T-helper 1 cell (primary cell): ENCODE measurements around the gene ADAMTS17.
A peak's percentile ranks its signal among the peaks of the same experiment; 100 is the strongest.

Experiments
- DNase-seq, 5 donors: peaks; one replicate each; pipeline ENCODE4 v3.0.0-alpha.2; 2012 to 2020

ADAMTS17 gene

DNA sequence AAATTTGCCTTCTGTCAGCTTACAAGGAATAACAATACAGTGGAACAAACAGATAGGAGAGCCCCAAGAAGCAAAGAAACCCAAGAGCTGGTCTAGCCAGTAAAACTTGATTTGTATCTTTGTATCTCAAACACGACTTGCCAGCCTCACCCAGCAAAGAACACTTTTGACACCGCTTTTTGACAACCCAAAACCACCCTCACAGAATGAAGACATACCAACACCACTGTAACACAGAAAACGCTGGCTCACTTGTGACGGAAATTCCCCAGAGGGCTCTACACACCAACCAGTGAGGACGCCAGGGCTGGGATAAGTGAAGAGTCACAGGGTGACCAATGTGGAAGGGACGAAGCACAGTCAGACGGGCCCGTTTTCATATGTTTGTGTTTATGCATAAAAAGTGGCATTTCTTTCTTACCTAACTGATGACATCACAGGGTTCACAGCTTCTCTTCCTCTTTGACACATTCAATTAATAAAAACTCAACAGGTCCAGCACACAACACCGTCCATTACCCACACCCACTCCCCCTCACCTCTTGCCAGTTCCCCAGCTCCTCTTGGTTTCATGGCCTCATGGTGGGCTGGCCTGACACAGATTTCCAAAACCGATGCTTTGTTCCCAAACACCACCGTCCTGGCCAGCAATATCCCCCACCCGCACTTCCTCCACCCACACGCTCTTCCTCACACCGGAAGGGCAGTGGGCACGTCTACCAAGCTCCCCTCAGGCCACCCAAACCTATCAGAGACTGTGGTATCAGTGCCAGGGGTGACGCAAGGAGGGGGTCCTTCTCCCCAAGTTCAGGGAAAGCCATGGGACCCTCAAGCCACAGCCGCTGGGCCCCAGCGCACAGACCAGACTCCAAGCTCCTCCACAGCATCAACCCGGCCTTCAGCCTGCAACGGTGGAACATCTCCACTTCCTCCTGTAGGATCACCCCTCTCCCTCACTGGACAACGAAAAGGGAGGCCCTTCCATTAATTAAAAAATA is 94.2 kb downstream of the ADAMTS17 start:
- DNase-seq, result no peak

DNA sequence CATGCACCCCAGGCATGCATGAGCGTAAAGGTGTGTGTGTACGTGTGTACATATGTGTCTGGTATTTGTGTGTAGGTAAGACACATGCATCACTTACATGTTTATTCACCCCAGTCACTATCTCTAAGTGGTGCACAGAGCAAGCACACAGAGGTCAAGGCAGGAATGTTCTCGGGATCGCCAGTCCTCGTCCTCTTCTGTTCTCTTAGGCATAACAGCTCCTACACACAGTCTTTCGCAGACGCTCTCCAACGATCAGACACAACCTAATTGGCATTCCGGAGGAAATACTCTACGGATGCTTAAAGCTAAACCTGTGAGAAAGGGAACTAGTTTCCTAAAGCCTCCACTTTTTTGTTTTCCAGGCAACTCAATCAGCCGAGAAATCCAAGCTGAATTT is 95.9 kb downstream of the ADAMTS17 start:
- DNase-seq, result no peak

DNA sequence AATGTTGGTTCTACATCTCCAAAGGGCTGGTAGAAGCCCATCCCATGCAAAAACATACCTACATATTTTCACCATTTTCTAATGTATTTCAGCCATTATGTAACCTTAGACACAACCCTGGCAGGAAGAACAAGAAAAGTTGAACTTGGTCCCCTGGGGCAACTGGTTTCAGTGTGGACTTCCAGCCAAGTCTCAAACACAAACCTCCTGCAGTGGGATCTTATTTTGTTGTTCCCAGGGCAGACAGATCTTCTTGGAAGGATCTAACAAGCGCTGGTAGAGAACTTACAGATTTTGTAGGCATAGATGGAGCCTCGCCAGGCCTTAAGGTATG is 96.3 kb downstream of the ADAMTS17 start:
- DNase-seq, result no peak

DNA sequence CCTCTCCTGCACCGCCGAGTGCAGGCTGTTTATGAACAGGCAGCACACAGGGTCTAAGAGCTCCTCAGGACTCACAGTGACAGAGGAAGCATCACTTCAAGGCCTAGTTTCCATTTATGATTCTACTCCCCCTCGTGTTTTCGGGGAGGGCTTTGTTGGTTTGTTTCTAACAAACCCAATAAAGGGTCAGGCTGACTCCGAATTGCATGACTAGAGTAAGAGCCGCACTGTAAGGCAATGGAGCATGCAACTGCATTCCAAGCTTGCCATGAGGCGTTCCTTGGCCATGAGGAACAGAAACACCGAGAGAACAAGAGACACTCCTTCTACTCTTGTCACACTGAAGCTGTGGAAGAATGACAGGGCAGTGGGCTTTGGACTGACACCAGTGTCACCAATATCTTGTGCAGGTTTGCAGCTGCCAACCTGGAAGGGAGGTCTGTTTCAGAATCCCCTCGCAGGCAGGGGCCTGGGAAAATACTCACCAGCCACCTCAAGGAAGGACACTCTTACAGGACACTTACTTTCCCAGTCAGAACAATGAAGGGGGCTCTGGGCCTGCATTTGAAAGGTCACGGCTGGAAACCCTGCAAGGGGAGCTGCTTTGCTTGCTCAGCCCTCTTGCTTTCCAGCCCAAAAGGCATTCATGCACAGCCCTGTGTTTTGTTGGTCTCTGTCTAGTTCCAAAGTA is 96.8 kb downstream of the ADAMTS17 start:
- no peak for DNase-seq

DNA sequence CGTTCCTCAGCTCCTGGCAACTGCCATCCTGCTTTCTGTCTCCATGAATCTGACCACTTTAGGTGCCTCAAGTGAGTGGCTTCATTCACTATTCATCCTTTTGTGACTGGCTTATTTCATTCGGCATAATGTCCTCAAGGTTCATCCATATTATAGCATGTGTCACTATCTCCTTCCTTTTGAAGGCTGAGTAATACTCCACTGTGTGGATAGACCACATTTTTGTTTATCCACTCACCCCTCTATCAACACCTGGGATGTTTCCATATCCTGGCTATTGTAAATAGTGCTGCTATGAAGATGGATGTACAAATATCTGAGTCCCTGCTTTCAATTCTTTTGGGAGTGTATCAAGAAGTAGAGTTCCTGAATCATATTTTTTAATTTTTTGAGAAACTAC is 98.8 kb downstream of the ADAMTS17 start:
- no peak for DNase-seq

DNA sequence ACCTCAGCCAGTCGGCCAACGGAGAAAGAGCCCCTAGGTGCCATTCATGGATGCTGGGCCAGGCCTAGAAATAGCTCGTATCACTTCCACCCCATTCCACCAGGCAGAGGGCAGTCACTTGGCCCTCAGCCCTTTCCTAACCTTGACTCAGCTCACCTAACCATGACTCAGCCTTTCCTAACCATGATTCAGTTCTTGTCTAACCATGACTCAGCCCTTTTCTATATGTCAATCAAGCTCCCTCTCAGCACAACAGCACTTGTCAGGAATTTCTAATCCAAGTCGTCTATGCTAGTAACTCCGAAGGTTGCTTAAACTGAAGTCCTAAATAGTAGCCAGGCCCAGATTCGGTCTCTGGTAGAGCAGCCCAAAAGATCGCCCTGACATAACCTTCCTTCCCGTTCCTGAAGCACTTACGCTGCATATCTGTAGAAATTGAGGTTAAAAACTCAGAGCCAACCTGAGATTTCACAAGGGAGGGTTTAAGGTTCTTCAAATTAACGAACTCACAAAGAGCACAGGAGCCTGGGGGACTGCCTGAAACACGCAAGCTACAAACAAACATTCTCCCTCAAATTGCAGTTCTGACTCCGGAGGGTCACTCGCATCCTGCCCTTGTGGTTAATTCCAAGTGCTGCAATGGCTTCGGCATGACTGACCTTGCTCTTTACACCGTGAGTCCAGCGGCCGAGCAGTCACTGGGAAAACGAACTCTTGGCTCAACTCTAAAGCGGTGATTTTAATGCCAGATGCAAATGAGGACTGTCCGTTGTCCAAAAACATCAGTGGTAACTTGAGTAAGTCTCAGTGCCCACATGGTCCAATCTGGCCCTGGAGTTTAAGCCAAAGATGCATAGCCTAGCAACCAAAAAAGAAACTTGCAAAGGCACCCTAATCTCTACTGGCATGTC is 99.9 kb downstream of the ADAMTS17 start:
- DNase-seq, result no peak

DNA sequence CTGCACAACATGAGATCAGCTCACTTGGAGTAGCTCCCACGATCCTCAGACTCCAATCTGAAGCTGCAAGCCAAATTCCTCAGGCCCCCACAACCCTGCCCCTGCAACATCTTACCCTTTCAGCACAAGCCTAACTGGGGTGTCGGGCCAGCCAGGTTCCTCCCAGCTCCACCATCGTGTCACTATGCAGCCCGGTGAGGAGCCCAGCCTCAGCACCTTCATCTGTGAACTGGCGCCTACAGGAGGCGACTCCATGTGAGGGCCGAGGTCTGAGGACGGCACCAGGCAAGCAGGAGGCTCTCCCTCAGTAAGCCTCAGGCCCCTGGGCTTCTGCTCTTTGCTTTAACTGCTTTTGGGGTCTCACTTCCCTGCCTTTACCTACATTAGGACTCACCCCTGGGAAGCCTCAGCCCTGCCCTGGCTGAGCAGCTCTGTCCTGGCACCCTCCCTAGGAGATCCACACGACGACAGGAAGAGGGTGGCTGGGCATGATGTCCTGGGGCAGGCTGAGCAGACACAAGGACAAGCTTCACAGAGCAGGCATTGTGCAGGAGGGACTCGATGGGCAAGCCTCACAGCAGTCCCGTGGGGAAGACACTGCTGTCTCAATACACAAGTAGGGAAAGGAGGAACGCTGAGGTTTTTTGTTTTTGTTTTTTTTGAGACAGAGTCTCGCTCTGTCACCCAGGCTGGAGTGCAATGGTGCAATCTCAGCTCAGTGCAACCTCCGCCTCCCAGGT is 104.6 kb downstream of the ADAMTS17 start:
- DNase-seq, result no peak

DNA sequence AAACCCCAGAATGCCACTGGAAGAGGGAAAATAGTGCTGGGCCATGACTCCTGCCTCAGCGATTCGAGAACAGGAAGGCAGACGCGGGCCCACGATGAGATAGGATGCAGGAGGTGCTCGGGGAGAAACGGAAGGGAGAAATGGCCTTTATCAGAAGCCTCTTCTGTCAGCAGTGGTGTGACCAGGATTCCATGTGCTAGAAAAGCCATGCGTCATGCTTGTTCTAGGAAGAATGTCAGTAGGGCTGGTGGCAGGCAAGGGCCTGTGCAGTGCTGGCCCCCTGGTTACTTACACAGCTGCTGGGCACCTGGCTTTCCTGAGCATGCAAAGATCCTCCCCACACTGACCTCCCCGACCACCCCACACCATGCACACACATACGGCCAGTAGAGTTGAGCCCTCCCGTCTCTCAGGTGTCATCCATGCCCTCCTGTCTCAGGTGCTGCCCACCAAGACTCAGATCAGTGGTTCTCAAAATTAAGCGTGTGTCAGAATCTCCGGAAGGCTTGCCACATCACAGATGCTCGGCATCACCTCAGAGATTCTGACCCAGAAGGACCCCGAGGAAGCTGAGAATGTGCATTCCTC is 106.7 kb downstream of the ADAMTS17 start:
- DNase-seq, result no peak

DNA sequence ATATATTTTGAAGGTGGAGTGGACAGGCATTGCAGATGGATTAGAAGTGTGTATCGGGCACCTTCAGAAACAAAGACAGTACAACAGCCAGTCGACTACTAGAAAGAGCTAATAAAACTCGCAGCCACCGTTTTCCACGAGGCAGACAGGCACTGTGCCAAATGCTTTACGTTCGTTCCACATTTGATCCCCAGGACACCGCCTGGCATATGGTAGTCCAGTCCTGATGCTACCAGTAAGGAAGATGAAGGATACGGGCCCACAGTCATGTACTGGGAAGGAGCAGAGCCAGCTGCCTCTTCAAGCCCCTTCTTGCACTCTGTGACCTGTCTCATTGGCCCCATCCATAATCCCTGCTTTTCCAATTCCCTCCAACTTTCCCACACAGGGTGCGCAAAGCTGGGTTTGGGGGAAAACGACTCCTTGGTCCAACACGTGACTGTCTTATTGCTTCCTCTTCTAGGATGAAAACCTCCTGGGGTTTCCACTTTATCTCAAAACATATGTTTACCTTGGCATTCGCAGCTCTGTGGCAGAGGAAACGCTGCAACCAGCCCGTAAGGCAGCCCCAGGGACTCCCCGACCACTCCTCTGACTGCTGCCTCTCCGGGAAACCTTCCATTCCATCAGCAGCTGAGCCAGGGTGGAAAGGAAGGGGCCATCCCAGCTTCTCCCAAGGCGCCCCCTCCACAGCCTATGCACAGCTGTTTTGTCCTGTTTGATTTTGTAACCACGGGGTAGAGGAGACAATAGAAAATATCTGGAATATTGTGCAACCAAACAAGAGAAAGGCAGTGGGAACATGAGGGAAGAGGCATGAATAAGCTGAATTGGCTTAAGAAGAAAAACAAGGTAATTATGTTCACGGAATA is 107.4 kb downstream of the ADAMTS17 start:
- DNase-seq, result no peak

DNA sequence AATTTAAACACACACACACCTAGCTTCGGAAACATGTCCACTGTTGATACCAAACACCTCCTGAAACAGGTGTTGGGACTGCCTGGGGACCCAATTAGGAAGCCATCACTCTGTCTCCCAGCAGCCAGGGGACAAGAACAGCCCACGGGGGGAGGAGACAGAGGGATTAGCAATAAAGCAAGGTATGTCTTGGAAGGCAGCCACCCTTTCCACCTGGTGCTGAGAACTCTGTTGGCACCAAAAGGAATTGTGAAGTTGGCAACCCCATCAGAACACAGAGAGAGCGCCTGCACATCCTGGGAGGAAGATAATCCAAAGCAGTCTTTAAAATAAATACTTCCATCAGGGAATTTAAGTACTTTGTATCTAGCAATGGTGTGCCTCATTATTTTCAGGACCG is 111.0 kb downstream of the ADAMTS17 start:
- no peak for DNase-seq

DNA sequence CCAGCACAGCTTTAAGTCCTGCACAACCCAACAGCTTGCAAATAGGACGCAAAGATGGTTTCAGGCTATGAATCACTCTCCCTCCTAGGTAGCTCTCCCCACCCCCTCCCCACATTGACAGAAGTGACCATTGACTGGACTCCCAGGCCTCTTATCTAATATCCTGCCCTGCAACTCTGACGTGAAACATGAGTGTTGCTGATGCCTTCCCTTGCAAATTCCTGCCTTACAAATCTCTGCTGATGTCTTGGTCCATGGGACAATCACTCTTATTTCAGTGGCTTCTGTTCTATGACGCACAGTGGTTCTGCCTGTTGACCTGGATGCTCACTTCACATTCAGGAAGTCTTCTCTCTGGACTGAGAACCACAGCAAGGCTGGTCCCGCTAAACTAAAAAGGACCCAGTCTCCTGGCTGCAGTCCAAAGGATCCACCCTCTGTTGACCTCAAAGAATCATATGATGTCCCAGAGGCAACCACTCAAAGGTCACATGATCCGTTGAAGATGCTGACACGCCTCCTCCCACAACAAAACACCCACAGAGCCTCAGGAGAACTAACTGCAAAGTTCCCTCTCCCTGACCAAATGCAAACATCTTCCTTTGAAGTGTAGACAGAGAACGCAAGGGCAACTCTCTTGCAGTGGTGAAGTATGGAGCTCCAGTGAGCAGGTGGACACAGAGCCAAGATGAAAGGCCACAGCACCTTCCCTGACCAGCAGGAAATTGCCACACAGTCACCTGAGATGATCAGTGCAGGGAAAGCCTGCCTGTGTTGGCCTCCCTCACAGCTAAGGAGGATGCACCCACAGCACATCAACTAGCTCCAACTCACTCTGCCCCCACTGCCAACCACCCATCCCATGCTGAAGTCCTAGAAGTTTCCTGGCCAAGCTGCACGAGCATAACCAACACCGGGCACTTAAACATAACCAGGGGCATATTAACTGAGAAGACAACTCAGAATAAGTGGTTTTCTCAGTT is 112.3 kb downstream of the ADAMTS17 start:
- DNase-seq, result peak in 1 of 5 donors; percentile 34

DNA sequence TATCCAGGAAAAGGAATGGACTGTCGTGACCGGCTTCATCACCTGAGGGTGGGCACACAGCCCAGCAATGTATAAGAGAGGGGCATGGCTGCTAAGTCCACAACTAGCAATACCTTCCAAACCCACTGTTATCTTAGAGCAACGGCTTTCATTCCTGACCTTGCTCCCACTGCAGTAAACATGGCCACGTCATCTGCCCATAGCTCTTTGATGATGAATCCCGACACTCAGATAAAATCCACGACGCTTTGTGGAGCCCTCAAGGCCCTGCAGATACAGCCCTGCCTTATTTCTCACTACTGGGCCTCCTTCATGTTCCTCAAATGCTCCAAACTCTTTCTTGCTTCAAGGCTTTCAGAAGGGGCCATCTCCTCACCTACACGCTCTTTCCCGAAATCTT is 114.0 kb downstream of the ADAMTS17 start:
- DNase-seq, result no peak

DNA sequence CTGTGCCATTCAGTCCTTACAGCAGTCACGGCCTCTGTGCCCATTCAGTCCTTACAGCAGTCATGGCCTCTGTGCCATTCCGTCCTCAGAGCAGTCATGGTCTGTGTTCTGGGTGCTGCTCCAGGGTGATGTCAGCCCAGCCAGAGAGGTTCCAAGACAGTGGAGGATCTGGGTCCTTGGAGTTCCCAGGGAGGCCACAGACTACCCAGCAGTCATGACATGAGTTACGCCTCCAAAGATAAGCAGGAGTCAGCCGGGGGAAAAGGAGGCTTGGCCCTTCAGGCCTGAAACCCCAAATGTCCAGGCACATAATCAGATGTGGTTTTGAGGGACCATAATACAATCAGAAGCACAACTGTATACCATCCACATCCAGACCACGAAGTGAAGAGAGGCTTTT is 115.7 kb downstream of the ADAMTS17 start:
- no peak for DNase-seq

DNA sequence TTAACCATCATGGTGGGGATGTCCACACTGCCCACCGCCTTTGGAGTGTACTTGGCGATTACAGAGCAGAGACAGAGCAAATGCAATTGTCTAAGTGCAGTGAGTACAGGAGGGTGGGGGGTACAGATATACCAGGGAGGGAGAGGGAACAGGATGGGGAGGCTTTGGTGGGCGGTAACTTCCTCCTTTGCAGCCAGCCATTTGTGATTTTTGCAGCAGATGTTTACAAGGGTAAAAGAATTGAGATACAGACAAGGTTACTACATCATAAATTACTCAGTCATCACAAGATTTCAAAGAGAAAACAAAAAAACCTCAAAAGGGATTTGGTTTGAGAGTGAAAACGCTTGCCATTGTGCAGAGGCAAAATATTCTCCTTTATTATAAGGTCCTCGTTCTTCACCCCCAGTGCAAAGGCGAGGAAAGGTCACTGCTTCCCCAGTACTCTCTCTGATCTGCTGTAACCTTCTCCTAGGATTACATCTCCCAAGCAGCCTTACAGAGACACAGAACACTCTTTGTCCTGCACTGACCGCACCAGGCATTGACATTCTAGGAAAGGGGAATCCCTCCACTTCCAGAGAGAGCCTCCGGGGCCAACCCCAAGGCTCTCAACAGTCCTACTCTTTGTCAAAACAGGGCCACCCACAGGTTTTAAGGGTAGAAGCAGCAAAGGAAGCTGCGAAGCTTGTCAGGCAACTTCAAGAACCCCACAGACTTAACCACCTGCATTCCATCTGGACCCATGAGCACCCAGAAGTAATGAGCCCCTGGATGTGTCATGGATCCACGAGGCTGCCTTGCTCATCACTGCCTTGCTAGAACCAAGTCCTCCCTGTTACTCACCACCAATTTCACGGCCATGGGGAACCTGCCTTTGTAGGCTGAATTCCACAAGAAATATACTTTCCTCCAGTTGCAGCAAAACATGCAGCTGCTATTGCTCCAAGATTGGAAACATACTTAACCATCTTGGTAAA is 117.3 kb downstream of the ADAMTS17 start:
- DNase-seq, result no peak

DNA sequence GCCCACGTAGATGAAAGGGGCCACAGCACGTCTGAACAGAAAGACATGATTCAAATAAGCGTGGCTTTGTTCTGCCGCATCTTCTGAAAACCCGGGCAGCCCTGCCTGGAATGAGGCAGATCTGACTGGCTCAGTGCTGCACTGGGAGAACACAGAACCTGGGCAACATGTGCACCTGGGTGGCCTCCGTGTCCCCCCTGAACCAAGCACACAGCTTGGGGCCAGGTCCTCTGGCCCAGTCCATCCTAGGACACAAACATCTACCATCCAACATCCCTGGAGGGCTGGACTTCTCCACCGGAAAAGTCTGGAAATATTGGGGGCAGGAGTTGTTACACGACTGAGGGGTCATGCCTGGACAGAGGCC is 119.4 kb downstream of the ADAMTS17 start:
- DNase-seq, result no peak

DNA sequence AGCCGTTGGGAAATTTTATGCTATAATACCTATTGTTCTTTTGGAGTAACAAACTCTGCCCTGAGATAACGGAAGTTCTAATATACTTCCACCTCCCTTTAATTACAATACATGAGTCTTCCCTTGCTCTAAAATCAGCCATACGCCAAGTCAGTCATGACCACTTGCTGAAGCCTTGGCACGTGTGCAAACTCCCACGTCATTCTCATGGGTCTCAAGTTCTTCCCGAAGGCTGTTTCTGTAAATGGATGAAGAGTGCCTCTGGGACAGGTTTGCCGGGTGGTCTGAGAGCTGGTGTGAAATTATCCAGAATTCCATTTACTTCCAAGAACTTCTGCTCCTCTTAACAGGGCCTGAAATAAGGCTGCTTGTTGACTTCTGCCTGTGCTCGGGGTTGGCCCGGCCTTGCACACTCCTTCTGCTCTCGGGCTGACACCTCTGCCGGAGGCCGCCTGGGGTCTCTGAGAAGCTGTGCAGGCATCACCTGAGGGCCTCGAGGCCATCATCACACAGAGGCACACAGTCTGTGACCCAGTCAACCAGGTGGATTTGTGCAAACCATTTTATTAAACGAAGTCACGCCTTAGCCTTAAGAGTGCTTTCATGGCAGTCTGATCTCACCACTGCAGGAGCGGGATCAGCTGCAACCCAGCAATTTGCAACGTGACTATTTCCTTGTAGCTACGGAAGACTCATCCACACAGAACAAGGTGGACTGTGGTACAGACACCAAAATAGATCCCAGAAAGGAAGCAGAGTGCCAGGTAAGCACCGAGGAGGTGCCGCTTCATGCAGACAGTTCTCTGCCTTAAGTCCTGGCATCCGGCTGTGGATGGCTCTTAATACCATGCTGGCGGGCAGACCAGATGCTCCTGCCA is 120.1 kb downstream of the ADAMTS17 start:
- no peak for DNase-seq

DNA sequence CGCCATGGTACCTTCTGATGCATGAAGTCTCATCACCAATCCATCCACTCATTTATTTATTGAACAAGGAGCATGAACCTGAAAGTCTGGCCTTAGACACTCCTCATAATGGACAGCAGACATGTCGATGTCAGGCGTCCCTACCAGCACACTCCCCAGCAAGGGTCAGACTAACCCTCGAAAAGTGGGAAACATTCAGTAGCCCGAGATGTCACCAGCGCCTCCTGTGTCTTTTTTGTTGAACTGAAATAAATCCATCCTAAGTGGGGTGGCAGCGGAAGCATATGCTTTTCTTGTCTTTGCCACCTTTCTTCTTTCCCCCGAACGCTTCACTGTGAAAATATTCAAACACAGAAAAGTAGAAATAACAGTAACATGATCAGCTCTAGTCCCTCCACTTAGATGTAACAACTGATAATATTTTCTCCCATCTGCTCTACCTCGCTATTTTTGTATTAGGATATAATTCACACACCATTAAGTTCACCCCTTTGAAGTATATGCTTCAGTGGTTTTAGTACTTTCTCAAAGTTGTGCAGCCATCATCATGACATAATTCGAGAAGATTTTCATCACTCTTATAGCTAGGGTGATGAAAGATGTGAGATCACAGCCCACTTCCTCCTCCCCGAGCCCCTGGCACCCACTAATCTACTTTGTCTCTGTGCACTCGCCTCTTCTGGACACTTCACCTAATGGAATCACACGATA is 121.6 kb downstream of the ADAMTS17 start:
- no peak for DNase-seq
